Natural killer cell treated with Interleukin-12 subunit alpha and Interleukin-12 subunit beta and Interleukin-15 and Interleukin-18, amount 100 ng/mL, for 72 hours (primary cell): ENCODE data around the gene ENTPD6. TPM values are rescaled to one million over a fixed set of nuclear protein-coding genes. Genes with fewer than 3 reads are reported as not detected.
A peak's percentile ranks its signal among the peaks of the same experiment; 100 is the strongest.

Experiments used
- ATAC-seq, 2 donors: fragments of 150-1000 bp; cut with Tn5 transposase in 1 of 2; sonication (Bioruptor Pico), chemical (Tn5 transposase) in 1 of 2; 2 replicates each; pipeline ENCODE4 v1.10.0; 2021
- DNase-seq: peaks from one replicate; pipeline ENCODE4 v3.0.0; 2022; ENCODE audit warnings: low spot score
- H3K27ac Mint-ChIP-seq, 2 donors: 1 replicate in 1 of 2; 2 replicates in 1 of 2; pipeline ENCODE4 v1.8.0; 2022; ENCODE audit warnings: mixed read lengths in 2 of 2, mild to moderate bottlenecking in 1 of 2, moderate library complexity in 1 of 2
- H3K27me3 Mint-ChIP-seq, 2 donors: 1 replicate in 1 of 2; 2 replicates in 1 of 2; pipeline ENCODE4 v1.8.0; 2022; ENCODE audit warnings: mixed read lengths in 2 of 2
- H3K36me3 Mint-ChIP-seq: one replicate; pipeline ENCODE4 v1.8.0; 2022; ENCODE audit warnings: mixed read lengths
- H3K4me1 Mint-ChIP-seq, 2 donors: 1 replicate in 1 of 2; 2 replicates in 1 of 2; pipeline ENCODE4 v1.8.0; 2022; ENCODE audit warnings: low read depth in 2 of 2, mixed read lengths in 2 of 2, mild to moderate bottlenecking in 1 of 2
- H3K4me3 Mint-ChIP-seq: one replicate; pipeline ENCODE4 v1.8.0; 2022; ENCODE audit warnings: mixed read lengths
- H3K9me3 Mint-ChIP-seq: 2 replicates; pipeline ENCODE4 v1.8.0; 2022; ENCODE audit warnings: mixed read lengths
- total RNA-seq, 2 donors: library from RNA; stranded (reverse); gene quantifications; one replicate each; pipeline ENCODE4 v1.2.3, GENCODE V29; 2022

The ENTPD6 gene
- total RNA-seq, 2 donors from 2014 or later: 24.9 to 58.7 TPM

- Mint-ChIP-seq H3K27me3 (no peaks in the 10 kb centered on the region), H3K4me3 (peak overlapping the region; percentile 94), H3K36me3 (no peaks in the 10 kb centered on the region), H3K4me1 (peaks cover 20 to 21% of the 10 kb centered on the region in 2 donors), H3K9me3 (no peaks in the 10 kb centered on the region), H3K27ac (no peak overlapping the region)
- no peak for ATAC-seq
- no peak for DNase-seq
Measured at GRCh38 chr20:25196786-25197120, 1.2 kb downstream of the ENTPD6 start.

- no peak for ATAC-seq
- no peaks in the 10 kb centered on the region for H3K36me3 Mint-ChIP-seq
- no peak for DNase-seq
- peaks cover 20 to 21% of the 10 kb centered on the region in 2 donors for H3K4me1 Mint-ChIP-seq
- peak overlapping the region; percentile 94 for H3K4me3 Mint-ChIP-seq
- H3K27ac Mint-ChIP-seq: peak overlapping the region in 1 of 2 donors; percentile 79
- H3K9me3 Mint-ChIP-seq: no peaks in the 10 kb centered on the region
- no peaks in the 10 kb centered on the region for H3K27me3 Mint-ChIP-seq
Measured at GRCh38 chr20:25197183-25197869, 1.8 kb downstream of the ENTPD6 start.

GRCh38 chr20:25197870-25198190, 2.3 kb downstream of the ENTPD6 start:
- Mint-ChIP-seq H3K36me3 (no peaks in the 10 kb centered on the region), H3K4me3 (peak overlapping the region; percentile 94), H3K9me3 (no peaks in the 10 kb centered on the region), H3K27me3 (no peaks in the 10 kb centered on the region), H3K27ac (peak overlapping the region in 1 of 2 donors; percentile 79), H3K4me1 (peaks cover 20 to 21% of the 10 kb centered on the region in 2 donors)
- DNase-seq: no peak
- ATAC-seq: no peak

- DNase-seq (no peak), ATAC-seq (no peak)
- Mint-ChIP-seq H3K27ac (no peak overlapping the region), H3K27me3 (no peaks in the 10 kb centered on the region), H3K36me3 (no peaks in the 10 kb centered on the region), H3K4me3 (no peak overlapping the region), H3K4me1 (peaks cover 23 to 29% of the 10 kb centered on the region in 2 donors), H3K9me3 (no peaks in the 10 kb centered on the region)
Measured at GRCh38 chr20:25198663-25199383, 3.3 kb downstream of the ENTPD6 start.

- Mint-ChIP-seq H3K27me3 (no peaks in the 10 kb centered on the region), H3K4me1 (peaks cover 23 to 35% of the 10 kb centered on the region in 2 donors), H3K4me3 (no peak overlapping the region), H3K36me3 (no peaks in the 10 kb centered on the region), H3K9me3 (no peaks in the 10 kb centered on the region), H3K27ac (no peak overlapping the region)
- DNase-seq (no peak), ATAC-seq (no peak)
Measured at GRCh38 chr20:25199473-25200260, 4.2 kb downstream of the ENTPD6 start.

- ATAC-seq (no peak), DNase-seq (no peak)
- Mint-ChIP-seq H3K4me1 (peaks cover 13 to 18% of the 10 kb centered on the region in 2 donors), H3K27me3 (no peaks in the 10 kb centered on the region), H3K36me3 (no peaks in the 10 kb centered on the region), H3K9me3 (no peaks in the 10 kb centered on the region), H3K27ac (no peak overlapping the region), H3K4me3 (no peak overlapping the region)
Measured at GRCh38 chr20:25203089-25203488, 7.6 kb downstream of the ENTPD6 start.

- peaks cover 13 to 14% of the 10 kb centered on the region in 2 donors for H3K4me1 Mint-ChIP-seq
- no peak for DNase-seq
- no peaks in the 10 kb centered on the region for H3K9me3 Mint-ChIP-seq
- H3K27me3 Mint-ChIP-seq: no peaks in the 10 kb centered on the region
- ATAC-seq: no peak
- H3K27ac Mint-ChIP-seq: peak overlapping the region in 1 of 2 donors; percentile 57
- no peaks in the 10 kb centered on the region for H3K36me3 Mint-ChIP-seq
- H3K4me3 Mint-ChIP-seq: no peak overlapping the region
Measured at GRCh38 chr20:25203871-25204320, 8.4 kb downstream of the ENTPD6 start.

- Mint-ChIP-seq H3K4me1 (peaks cover 13% of the 10 kb centered on the region in 2 donors), H3K27me3 (no peaks in the 10 kb centered on the region), H3K9me3 (no peaks in the 10 kb centered on the region), H3K36me3 (no peaks in the 10 kb centered on the region), H3K4me3 (no peak overlapping the region), H3K27ac (peak overlapping the region in 1 of 2 donors; percentile 19)
- ATAC-seq (no peak), DNase-seq (no peak)
Measured at GRCh38 chr20:25204550-25205276, 9.2 kb downstream of the ENTPD6 start.

- H3K27ac Mint-ChIP-seq: peak overlapping the region in 1 of 2 donors; percentile 19
- peaks cover 10 to 13% of the 10 kb centered on the region in 2 donors for H3K4me1 Mint-ChIP-seq
- H3K36me3 Mint-ChIP-seq: no peaks in the 10 kb centered on the region
- H3K4me3 Mint-ChIP-seq: no peak overlapping the region
- ATAC-seq (no peak), DNase-seq (no peak)
- no peaks in the 10 kb centered on the region for H3K9me3 Mint-ChIP-seq
- no peaks in the 10 kb centered on the region for H3K27me3 Mint-ChIP-seq
Measured at GRCh38 chr20:25205277-25206062, 10.0 kb downstream of the ENTPD6 start.

- Mint-ChIP-seq H3K27me3 (no peaks in the 10 kb centered on the region), H3K36me3 (no peaks in the 10 kb centered on the region), H3K27ac (no peak overlapping the region), H3K9me3 (no peaks in the 10 kb centered on the region), H3K4me3 (no peak overlapping the region), H3K4me1 (peaks cover 10 to 13% of the 10 kb centered on the region in 2 donors)
- DNase-seq (no peak), ATAC-seq (no peak)
Measured at GRCh38 chr20:25206063-25206403, 10.5 kb downstream of the ENTPD6 start.

GRCh38 chr20:25206548-25206947, 11.0 kb downstream of the ENTPD6 start:
- peaks cover 10 to 13% of the 10 kb centered on the region in 2 donors for H3K4me1 Mint-ChIP-seq
- DNase-seq (no peak), ATAC-seq (no peak)
- H3K9me3 Mint-ChIP-seq: no peaks in the 10 kb centered on the region
- no peaks in the 10 kb centered on the region for H3K27me3 Mint-ChIP-seq
- no peaks in the 10 kb centered on the region for H3K36me3 Mint-ChIP-seq
- no peak overlapping the region for H3K4me3 Mint-ChIP-seq
- H3K27ac Mint-ChIP-seq: no peak overlapping the region

GRCh38 chr20:25207149-25207959, 11.8 kb downstream of the ENTPD6 start:
- no peak overlapping the region for H3K4me3 Mint-ChIP-seq
- H3K9me3 Mint-ChIP-seq: no peaks in the 10 kb centered on the region
- no peak overlapping the region for H3K27ac Mint-ChIP-seq
- ATAC-seq: no peak
- no peaks in the 10 kb centered on the region for H3K36me3 Mint-ChIP-seq
- H3K4me1 Mint-ChIP-seq: peaks cover 10 to 13% of the 10 kb centered on the region in 2 donors
- no peak for DNase-seq
- no peaks in the 10 kb centered on the region for H3K27me3 Mint-ChIP-seq
